ENCODE results near the gene PSMB2.

The PSMB2 gene

GRCh38 chr1:35629051-35629450 lies 12.3 kb downstream of the PSMB2 start (continued):
- peak; percentile 56 for TF ChIP-seq PRDM6 (tag by site-specific recombination; IDR thresholded peaks at IDR 0.05)

- ChIA-PET CTCF (interaction anchor here (0.9 kb wide), 1 partner anchor 172 kb away, joined by 3 read pairs; no protein-coding TSS in a partner anchor), POLR2A (interaction anchor here (0.6 kb wide), 1 partner anchor 34 kb away, joined by 3 read pairs; no protein-coding TSS in a partner anchor)
- Histone ChIP-seq H3K9me3 (ENCODE audit: control insufficient read depth, insufficient read depth, low read depth, low read length) (no peaks in the 10 kb centered on the region), H3K4me1 (ENCODE audit: control insufficient read depth, insufficient read depth, low read length) (no peaks in the 10 kb centered on the region), H3K4me3 (ENCODE audit: low read depth, low read length) (no peak overlapping the region), H3K36me3 (ENCODE audit: control insufficient read depth in 2 of 2, insufficient read depth in 1 of 2, low read length in 2 of 2) (peaks cover 7 to 73% of the 10 kb centered on the region in 2 experiments; a peak in 2 of 3 replicates), H3K27ac (ENCODE audit: extremely low read depth, low read depth, low read length) (no peak overlapping the region)
- TF ChIP-seq ZNF223 (tag by site-specific recombination; IDR thresholded peaks at IDR 0.05) (no peak), SCRT2 (tag by site-specific recombination; IDR thresholded peaks at IDR 0.05) (peak; percentile 87), ZNF777 (tag by site-specific recombination; IDR thresholded peaks at IDR 0.05; ENCODE audit: borderline replicate concordance) (no peak), ZNF2 (tag by site-specific recombination; IDR thresholded peaks at IDR 0.05) (no peak), SCRT1 (tag by site-specific recombination; IDR thresholded peaks at IDR 0.05; ENCODE audit: borderline replicate concordance) (peak; percentile 74; the same call in 1 of the 2 replicates)
These were observed 17.5 kb downstream of the PSMB2 start for GRCh38 chr1:35623832-35624231.

GRCh38 chr1:35622510-35623178 lies 18.7 kb downstream of the PSMB2 start:
- CTCF ChIA-PET, result interaction anchor here (0.6 kb wide), 1 partner anchor 465 kb away, joined by 4 read pairs; no protein-coding TSS in a partner anchor
- TF ChIP-seq ZBTB1 (tag by site-specific recombination; IDR thresholded peaks at IDR 0.05), result no peak
- TF ChIP-seq GLIS1 (tag by site-specific recombination; IDR thresholded peaks at IDR 0.05), result 0 out of 2 replicates have a peak, but pooled peaks have one; percentile 29
- Histone ChIP-seq H3K4me3 (ENCODE audit: low read depth, low read length) (no peak overlapping the region), H3K27ac (ENCODE audit: extremely low read depth, low read depth, low read length) (no peak overlapping the region), H3K9me3 (ENCODE audit: control insufficient read depth, insufficient read depth, low read depth, low read length) (no peaks in the 10 kb centered on the region), H3K4me1 (ENCODE audit: control insufficient read depth, insufficient read depth, low read length) (no peaks in the 10 kb centered on the region), H3K36me3 (ENCODE audit: control insufficient read depth in 2 of 2, insufficient read depth in 1 of 2, low read length in 2 of 2) (peaks cover 7 to 74% of the 10 kb centered on the region in 2 experiments; a peak in 2 of 3 replicates)
- POLR2A ChIA-PET, result no interaction called here

GRCh38 chr1:35619237-35620121 lies 21.8 kb downstream of the PSMB2 start:
- Histone ChIP-seq H3K9me3 (ENCODE audit: control insufficient read depth, insufficient read depth, low read depth, low read length) (no peaks in the 10 kb centered on the region), H3K4me3 (ENCODE audit: low read depth, low read length) (no peak overlapping the region), H3K36me3 (ENCODE audit: control insufficient read depth in 2 of 2, insufficient read depth in 1 of 2, low read length in 2 of 2) (peaks cover 0 to 80% of the 10 kb centered on the region in 2 experiments; a peak in 2 of 3 replicates), H3K27ac (ENCODE audit: extremely low read depth, low read depth, low read length) (no peak overlapping the region), H3K4me1 (ENCODE audit: control insufficient read depth, insufficient read depth, low read length) (no peaks in the 10 kb centered on the region)
- POLR2A ChIA-PET, result interaction anchor here (0.7 to 1.3 kb wide), 2 partner anchors 19 to 62 kb away, joined by 3 read pairs; partner anchors contain the start of genes KIAA0319L and NCDN
- CTCF ChIA-PET, result interaction anchor here (0.6 to 2.0 kb wide), 3 partner anchors 8 to 51 kb away, joined by 4 read pairs; no protein-coding TSS in a partner anchor
- TF ChIP-seq ZBTB17 (tag by site-specific recombination; IDR thresholded peaks at IDR 0.05) (peak; percentile 64; the same call in 1 of the 2 replicates), OSR2 (tag by site-specific recombination; IDR thresholded peaks at IDR 0.05) (no peak)

GRCh38 chr1:35615440-35615839 lies 25.9 kb downstream of the PSMB2 start:
- no peaks in the 10 kb centered on the region for H3K4me1 ChIP-seq (ENCODE audit: control insufficient read depth, insufficient read depth, low read length)
- H3K36me3 ChIP-seq (ENCODE audit: control insufficient read depth in 2 of 2, insufficient read depth in 1 of 2, low read length in 2 of 2), result peaks cover 2 to 86% of the 10 kb centered on the region in 2 experiments; a peak in 2 of 3 replicates
- no peak overlapping the region for H3K4me3 ChIP-seq (ENCODE audit: low read depth, low read length)
- no peaks in the 10 kb centered on the region for H3K9me3 ChIP-seq (ENCODE audit: control insufficient read depth, insufficient read depth, low read depth, low read length)
- ChIA-PET POLR2A (no interaction called here), CTCF (no interaction called here)
- no peak overlapping the region for H3K27ac ChIP-seq (ENCODE audit: extremely low read depth, low read depth, low read length)
- TF ChIP-seq ZNF18 (tag by site-specific recombination; IDR thresholded peaks at IDR 0.05) (no peak), KLF8 (tag by site-specific recombination; IDR thresholded peaks at IDR 0.05) (no peak), ZNF174 (tag by site-specific recombination; IDR thresholded peaks at IDR 0.05) (no peak), ZNF404 (tag by site-specific recombination; IDR thresholded peaks at IDR 0.05) (no peak), AEBP2 (tag by site-specific recombination; IDR thresholded peaks at IDR 0.05; ENCODE audit: borderline replicate concordance) (no peak), ZNF324 (tag by site-specific recombination; IDR thresholded peaks at IDR 0.05) (no peak), ZNF48 (tag by site-specific recombination; IDR thresholded peaks at IDR 0.05) (no peak), ZNF664 (tag by site-specific recombination; IDR thresholded peaks at IDR 0.05) (no peak), ZIC2 (tag by site-specific recombination; IDR thresholded peaks at IDR 0.05) (no peak), IKZF3 (tag by site-specific recombination; IDR thresholded peaks at IDR 0.05) (no peak), ZNF2 (tag by site-specific recombination; IDR thresholded peaks at IDR 0.05) (no peak)

Data from HEK293 (cell line).